GM18873 (cell line): Measurements from ENCODE around the gene RPS6KA1.
"Not testable (repeated sequence)": the region's sequence is repeated elsewhere in the genome, so short reads cannot be mapped to it uniquely, and the experiment has no call there.

Experiments used
- ATAC-seq: cut with Tn5 transposase; IDR thresholded peaks from one replicate; pipeline ENCODE4 v1.9.1; 2021; ENCODE audit warnings: mild to moderate bottlenecking, moderate library complexity, moderate number of reproducible peaks; ENCODE audit not compliant: unreplicated experiment, low FRiP score

RPS6KA1 gene

GRCh38 chr1:26552720-26553119 lies 23.2 kb downstream of the RPS6KA1 start:
- ATAC-seq: no peak

DNA sequence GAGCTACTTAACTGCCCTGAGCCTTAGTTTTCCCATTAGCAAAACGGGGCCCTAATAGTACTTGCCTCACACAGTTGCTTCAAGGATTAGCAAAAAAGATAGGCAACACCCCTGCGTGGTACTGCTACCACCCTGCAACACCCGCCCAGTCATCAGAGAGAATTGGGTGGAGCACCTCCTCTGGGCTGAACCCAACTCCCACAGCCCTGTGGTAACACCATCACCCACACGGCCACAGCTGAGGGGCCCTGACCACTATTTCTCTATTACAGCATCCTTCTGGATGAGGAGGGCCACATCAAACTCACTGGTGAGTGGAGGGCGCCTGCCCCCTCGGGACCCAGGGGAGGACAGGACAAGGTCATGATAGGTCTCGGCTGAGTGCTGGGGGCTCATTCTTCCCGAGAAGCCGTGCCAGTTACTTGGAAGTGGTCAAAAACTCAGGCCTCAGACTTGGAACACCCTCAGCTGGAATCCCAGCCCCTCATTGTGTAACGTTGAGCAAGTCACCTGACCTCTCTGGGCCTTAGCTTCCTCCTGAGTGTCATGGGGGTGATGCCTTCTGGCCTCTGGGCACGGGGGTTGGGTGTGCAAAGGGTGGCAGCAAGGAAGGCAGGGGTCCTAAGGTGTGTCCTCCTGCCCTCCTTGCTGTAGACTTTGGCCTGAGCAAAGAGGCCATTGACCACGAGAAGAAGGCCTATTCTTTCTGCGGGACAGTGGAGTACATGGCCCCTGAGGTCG lies 24.6 kb downstream of the RPS6KA1 start:
- ATAC-seq: no peak

DNA sequence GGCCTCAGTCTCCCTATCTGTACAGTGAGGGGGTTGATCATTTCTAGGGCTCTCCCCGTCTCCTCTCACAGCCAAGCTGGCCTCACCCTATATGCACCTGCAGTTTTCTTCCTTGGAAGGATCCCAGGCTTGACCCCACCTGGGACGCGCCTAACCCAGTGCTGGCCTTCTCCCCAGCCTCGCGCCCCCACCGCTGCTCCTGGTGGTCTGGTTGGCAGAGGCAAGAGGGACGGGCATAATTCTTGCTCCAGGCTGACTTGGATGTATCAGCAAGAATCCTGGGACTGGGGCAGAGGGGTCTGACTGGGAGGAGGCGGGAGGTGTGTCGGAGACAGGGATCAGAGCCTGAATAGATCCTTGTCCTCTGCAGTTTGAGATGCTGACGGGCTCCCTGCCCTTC lies 25.2 kb downstream of the RPS6KA1 start:
- ATAC-seq: no peak

DNA sequence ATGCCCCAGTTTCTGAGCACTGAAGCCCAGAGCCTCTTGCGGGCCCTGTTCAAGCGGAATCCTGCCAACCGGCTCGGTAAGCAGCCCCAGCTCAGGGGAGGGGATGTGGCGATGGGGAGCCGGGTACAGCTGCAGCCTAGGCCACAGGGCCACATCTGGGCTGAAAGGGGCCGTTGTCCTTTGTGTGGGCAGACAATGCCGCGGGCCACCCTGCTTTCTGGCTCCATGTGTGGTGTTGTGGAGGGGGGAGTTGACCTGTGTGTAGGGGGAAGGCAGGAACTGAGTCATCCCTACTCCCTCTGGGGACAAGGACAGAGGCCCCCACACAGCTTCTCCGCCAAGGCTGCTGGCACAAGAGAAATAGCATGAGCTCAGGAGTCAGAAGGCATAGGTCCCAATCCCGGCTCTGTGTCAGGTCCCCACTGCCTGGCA lies 26.0 kb downstream of the RPS6KA1 start:
- ATAC-seq: no peak

DNA sequence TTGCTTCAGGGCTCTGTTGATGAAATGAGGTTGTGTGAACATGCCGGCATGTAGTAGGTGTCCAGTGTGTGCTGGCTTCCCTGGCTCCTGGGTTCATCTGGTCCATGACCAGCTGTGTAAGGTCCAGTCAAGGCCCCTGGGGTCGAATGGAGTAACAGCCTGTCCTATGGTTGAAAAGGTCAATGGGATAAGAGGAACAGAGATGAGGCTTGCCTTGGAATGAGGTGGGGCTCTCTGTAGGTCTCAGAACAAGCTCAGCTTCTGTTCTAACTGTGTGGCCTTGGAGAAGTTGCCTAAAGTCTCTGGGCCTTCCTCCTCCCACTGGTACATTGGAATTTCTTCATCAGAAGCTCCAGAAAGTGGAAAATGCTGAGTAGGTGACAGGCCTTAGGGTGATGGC lies 26.6 kb downstream of the RPS6KA1 start:
- no peak for ATAC-seq

GRCh38 chr1:26557008-26557407 lies 27.4 kb downstream of the RPS6KA1 start:
- ATAC-seq: no peak

- ATAC-seq: no peak
These were observed 29.1 kb downstream of the RPS6KA1 start for GRCh38 chr1:26558685-26559048.

DNA sequence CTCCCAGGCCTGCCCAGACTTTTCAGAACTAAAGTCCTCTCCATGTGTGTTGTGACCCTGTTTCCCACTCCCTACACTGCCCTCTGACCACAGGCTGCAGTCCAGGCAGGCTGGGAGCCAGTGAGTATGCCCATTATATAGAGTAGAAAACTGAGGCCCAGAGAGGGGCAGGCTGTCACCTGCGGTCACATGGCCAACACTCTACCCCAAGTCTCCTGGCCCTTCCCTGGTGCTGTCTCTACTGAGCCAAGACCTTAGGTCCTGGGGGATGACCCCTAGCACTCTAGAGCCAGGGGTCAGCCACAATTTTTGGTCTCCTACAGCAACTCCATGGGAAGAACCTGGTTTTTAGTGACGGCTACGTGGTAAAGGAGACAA lies 30.8 kb downstream of the RPS6KA1 start:
- ATAC-seq: no peak

DNA sequence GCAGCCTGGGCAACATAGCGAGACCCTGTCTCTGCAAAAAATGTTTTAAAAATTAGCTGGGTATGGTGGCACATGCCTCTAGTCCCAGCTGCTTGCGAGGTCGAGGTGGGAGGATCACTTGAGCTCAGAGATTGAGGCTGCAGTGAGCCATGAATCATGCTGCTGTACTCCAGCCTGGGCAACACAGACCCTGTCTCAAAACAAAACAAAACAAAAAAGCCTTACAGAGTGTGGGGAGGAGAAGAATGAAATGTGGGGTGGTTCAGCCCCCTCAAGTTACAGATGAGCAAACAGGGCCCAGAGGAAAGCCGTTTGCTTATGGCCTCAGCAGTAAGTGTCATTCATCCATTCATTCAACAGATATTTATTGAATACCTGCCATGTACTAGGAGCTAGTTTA lies 40.7 kb downstream of the RPS6KA1 start:
- ATAC-seq: no peak

GRCh38 chr1:26571381-26571780 lies 41.8 kb downstream of the RPS6KA1 start:
- no peak for ATAC-seq

DNA sequence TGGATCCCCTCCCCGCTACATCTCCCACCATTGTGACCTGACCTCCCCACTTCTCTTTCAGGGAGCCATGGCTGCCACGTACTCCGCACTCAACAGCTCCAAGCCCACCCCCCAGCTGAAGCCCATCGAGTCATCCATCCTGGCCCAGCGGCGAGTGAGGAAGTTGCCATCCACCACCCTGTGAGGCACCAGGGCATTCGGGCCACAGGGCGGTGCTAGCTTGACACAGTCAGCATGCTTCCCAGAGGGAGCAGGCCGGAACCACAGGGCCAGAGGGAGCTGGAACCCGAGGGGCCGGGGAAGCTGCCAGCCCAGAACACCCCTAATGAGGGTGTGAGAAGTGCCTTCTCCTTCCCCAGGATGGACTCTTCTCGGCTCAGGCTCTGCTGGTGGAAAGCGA lies 44.5 kb downstream of the RPS6KA1 start:
- no peak for ATAC-seq

DNA sequence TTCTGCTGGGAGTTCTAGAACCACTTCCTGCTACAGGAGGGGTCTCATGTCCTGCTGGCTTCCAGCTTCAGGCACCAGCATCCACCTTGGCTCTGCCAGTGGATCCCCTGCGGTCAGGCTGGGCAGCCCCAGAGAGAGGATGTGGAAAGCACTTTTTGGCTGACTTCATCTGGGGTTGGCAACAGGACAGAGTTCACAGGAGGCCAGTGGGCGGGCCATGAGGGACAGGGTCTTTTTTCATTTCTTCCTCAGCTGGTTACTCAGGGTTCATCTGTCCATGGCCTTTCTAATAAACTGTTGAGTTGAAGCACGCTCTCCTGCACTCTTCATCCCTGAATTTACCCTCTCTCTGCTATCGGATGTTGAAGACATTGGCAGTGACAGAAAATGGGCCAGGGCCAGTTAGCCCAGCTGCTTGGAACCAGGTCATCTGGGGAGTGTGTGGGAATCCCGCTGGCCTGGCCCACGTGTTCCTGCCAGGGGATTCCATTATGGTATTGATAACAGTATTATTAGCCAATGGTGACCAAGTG lies 45.2 kb downstream of the RPS6KA1 start:
- ATAC-seq: no peak

GRCh38 chr1:26575348-26575747 lies 45.8 kb downstream of the RPS6KA1 start:
- ATAC-seq: no peak

DNA sequence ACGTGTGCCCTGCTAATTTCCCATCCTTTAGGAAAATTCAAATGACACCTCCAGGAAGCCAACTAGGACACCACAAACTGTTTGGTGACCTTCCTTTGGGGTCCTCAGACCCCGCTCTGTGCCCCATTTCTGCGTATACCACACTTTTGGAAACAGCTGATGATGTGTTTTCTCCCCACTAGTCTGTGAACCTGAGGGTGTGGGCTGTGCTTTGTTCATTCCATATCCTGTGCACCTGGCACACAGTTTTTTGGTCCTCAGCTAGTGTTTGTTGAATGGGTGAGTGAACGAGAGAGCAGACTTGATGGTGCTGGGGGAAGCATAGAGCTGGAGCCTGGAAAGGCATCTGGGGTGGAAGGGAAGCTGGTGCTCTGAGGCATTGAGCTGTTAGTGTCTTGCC lies 48.6 kb downstream of the RPS6KA1 start:
- ATAC-seq: no peak

DNA sequence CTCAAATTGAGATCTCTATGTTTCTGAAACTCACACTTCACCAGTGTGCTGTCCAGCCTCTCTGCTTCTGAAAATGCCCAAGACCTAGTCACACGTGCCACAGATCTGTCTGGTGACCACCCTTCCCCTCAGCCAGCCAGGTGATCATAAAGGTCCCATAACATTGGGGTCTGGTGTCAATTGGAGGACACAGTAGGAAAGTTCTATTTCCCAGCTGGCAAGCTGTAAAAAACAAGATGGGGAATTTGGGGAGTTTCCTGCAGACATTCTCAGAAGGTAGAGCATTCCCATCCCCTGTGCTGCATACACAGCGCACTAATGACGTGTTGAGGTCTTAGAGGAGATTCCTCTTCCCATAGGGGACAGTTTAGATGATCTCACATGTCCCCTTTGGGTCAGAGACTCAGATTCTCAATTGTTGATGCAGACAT lies 50.1 kb downstream of the RPS6KA1 start:
- ATAC-seq: no peak

DNA sequence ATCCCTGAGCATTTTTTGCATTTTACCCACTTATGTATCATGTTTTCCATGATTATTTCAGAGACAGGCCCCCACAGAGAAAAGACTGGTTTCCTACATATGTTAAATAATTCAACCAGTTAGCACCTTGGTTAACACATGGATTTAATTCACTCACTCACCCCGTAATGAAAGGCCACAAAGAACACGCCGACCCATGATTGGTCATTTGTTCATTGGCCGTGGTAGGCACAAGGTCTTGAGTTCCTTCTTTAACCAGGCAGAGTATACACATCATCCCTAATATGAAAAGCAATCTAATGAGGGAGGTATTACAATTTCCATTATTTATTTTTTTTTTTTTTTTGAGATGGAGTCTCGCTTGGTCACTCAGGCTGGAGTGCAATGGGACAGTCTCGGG lies 50.6 kb downstream of the RPS6KA1 start:
- no peak for ATAC-seq

GRCh38 chr1:26581287-26581651 lies 51.7 kb downstream of the RPS6KA1 start:
- ATAC-seq: no peak

DNA sequence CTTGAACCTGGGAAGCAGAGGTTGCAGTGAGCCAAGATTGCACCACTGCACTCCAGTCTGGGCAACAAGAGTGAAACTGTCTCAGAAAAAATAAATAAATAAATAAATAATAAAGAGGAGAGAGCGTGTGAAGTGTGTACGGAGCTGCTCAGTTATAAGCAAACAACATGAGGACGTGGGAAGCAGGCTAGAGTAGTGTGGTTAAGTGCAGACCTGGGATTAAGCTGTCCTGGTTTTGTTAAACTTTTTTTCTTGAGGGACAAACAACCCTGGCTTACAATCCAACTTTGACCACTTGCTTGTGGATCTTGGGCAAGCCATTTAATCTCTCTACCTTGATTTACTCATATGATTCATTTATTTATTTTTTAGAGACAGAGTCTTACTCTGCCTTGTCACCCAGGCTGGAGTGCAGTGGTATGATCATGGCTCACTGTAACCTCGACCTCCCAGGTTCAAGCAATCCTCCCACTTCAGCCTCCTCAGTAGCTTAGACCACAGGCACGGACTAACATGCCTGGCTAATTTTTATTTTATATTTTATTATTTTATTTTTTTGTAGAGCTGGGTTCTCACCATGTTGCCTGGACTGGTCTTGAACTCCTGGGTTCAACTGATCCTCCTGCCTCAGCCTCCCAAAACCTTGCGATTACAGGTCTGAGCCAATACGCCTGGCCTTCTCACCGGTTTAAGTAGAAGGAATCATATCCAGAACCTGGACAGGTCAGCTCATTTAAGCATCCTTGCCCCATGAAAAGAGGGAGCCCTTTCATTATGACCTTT lies 52.7 kb downstream of the RPS6KA1 start:
- ATAC-seq: no peak

DNA sequence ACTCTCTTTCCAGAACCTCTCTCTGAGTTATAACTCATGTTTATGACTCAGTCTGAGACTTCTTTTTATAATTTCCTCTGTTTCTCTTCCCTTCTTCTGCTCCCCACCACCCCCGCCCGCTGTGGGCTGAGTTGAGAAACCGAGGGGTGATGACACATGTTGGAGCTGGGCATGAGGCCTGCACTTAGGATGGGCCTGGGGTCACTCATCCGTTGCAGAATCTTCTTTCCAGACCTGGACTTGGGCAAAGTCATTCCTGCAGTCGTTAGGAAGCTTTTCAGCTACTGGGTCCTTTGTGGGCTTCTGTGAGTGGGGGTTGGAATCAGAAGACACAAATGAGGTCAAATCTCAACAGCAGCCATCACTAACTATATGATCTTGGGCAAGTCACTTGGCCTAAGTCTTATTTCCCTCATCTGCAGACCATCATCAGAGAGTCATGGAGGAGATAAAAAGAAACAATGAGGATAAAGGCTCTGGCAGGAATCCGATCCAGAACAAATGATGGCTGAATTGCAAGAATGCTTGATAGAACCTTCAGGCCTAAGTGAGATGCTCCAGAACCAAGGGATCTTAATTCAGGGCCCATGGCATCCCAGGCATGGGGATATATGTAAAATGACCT lies 53.4 kb downstream of the RPS6KA1 start:
- ATAC-seq: no peak

DNA sequence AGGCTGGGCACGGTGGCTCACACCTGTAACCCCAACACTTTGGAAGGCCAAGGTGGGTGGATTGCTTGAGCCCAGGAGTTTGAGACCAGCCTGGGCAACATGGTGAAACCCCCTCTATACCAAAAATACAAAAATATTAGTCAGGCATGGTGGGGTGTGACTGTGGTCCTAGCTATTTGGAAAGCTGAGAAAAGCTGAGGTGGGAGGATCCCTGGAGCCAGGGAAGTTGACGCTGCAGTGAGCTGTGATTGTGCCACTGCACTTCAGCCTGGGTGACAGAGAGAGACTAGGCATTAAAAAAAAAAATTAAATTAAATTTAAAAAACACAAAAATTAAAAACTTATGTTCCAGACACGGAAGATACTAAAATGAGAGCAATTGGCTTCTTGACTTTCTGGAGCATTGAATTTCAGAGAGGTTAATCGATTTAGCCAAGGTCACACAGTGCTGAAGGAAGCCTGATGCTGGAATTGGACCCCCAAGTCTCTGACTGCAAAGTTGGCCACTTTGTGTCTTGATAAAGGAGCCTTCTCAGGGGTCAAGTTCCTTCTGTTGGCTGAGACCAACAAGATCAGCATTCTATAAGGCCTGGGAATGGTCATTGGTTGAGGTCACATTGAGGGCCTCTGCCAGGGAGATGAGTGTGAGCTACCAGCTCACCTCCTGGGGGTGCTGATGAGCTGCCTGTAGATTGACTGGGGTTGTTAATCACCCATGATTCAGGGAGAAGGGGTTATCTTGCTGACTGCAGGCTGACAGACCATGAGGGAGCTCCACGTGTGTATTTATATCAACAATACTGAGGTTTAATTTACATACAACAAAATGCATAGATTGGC lies 54.3 kb downstream of the RPS6KA1 start:
- no peak for ATAC-seq

GRCh38 chr1:26584588-26584987 lies 55.0 kb downstream of the RPS6KA1 start:
- ATAC-seq: not testable (repeated sequence)
